Right atrium auricular region (tissue), 2 donors: ENCODE measurements around the gene FRMD4A. TPM values are rescaled to one million over a fixed set of nuclear protein-coding genes. Genes with fewer than 3 reads are reported as not detected.

Experiments
- DNase-seq: peaks from one replicate; pipeline ENCODE4 v3.0.0-alpha.2; 2019; ENCODE audit warnings: low spot score
- H3K27ac ChIP-seq, 2 donors: fragments of 200-600 bp; sonication (generic); 1 replicate in 1 of 2; 2 replicates in 1 of 2; pipeline ENCODE4 v1.5.1; 2016 to 2019
- H3K27me3 ChIP-seq, 2 donors: fragments of 200-600 bp; sonication (generic); one replicate each; pipeline versions ENCODE4 v1.5.1 to v1.6.0; 2017 to 2019
- H3K36me3 ChIP-seq: fragments of 200-600 bp; sonication (generic); one replicate; pipeline ENCODE4 v1.5.1; 2016
- H3K4me1 ChIP-seq, 2 donors: fragments of 200-600 bp; sonication (generic); one replicate each; pipeline versions ENCODE4 v1.5.1 to v1.6.0; 2017 to 2019
- H3K4me3 ChIP-seq, 2 donors: fragments of 200-600 bp; sonication (generic); 1 replicate in 1 of 2; 2 replicates in 1 of 2; pipeline ENCODE4 v1.5.1; 2017 to 2019; ENCODE audit warnings: mild to moderate bottlenecking in 1 of 2, moderate library complexity in 1 of 2
- H3K9me3 ChIP-seq, 2 donors: fragments of 200-600 bp; sonication (generic); one replicate each; pipeline ENCODE4 v1.5.1; 2019
- CTCF ChIP-seq, 2 donors: fragments of 200-600 bp; sonication (generic); IDR thresholded peaks; one replicate each; pipeline ENCODE4 v1.5.1; 2019; ENCODE audit warnings: antibody characterized with exemption in 2 of 2
- total RNA-seq, 2 donors: library from RNA; depleted of rRNA; stranded (reverse); fragments of >200 nt; gene quantifications; one replicate each; pipeline ENCODE4 v1.1.0, GENCODE V29; 2016

FRMD4A gene
- total RNA-seq, 2 donors from 2014 or later = 15.9 to 22.9 TPM

- no peak overlapping the region for H3K4me3 ChIP-seq
- peaks cover 8% of the 10 kb centered on the region for H3K36me3 ChIP-seq
- peak overlapping the region in 1 of 2 donors; percentile 7 for H3K27ac ChIP-seq
- TF ChIP-seq CTCF (IDR thresholded peaks at IDR 0.05) = no peak
- no peaks in the 10 kb centered on the region for H3K27me3 ChIP-seq
- peaks cover 0 to 68% of the 10 kb centered on the region in 2 donors for H3K4me1 ChIP-seq
- DNase-seq = no peak
- H3K9me3 ChIP-seq = no peaks in the 10 kb centered on the region
Observed at GRCh38 chr10:13703997-13704536, 626.7 kb downstream of the FRMD4A start.

GRCh38 chr10:13703101-13703818 lies 627.5 kb downstream of the FRMD4A start:
- Histone ChIP-seq H3K4me3 (no peak overlapping the region), H3K9me3 (no peaks in the 10 kb centered on the region), H3K36me3 (peaks cover 8% of the 10 kb centered on the region), H3K27ac (no peak overlapping the region), H3K27me3 (no peaks in the 10 kb centered on the region), H3K4me1 (peaks cover 0 to 66% of the 10 kb centered on the region in 2 donors)
- no peak for TF ChIP-seq CTCF (IDR thresholded peaks at IDR 0.05)
- no peak for DNase-seq

- Histone ChIP-seq H3K27ac (no peak overlapping the region), H3K4me1 (peaks cover 0 to 69% of the 10 kb centered on the region in 2 donors), H3K9me3 (no peaks in the 10 kb centered on the region), H3K27me3 (no peaks in the 10 kb centered on the region), H3K4me3 (no peak overlapping the region), H3K36me3 (peaks cover 9% of the 10 kb centered on the region)
- TF ChIP-seq CTCF (IDR thresholded peaks at IDR 0.05) = no peak
- no peak for DNase-seq
Observed at GRCh38 chr10:13701157-13701919, 629.4 kb downstream of the FRMD4A start.

- H3K36me3 ChIP-seq = peaks cover 16% of the 10 kb centered on the region
- no peak for TF ChIP-seq CTCF (IDR thresholded peaks at IDR 0.05)
- no peaks in the 10 kb centered on the region for H3K27me3 ChIP-seq
- H3K4me3 ChIP-seq = no peak overlapping the region
- no peak for DNase-seq
- H3K27ac ChIP-seq = no peak overlapping the region
- H3K9me3 ChIP-seq = no peaks in the 10 kb centered on the region
- H3K4me1 ChIP-seq = peaks cover 0 to 68% of the 10 kb centered on the region in 2 donors
Observed at GRCh38 chr10:13700473-13701144, 630.1 kb downstream of the FRMD4A start.

GRCh38 chr10:13699216-13699615 lies 631.5 kb downstream of the FRMD4A start:
- TF ChIP-seq CTCF (IDR thresholded peaks at IDR 0.05) = no peak
- Histone ChIP-seq H3K4me3 (no peak overlapping the region), H3K27ac (no peak overlapping the region), H3K4me1 (peaks cover 0 to 66% of the 10 kb centered on the region in 2 donors), H3K9me3 (no peaks in the 10 kb centered on the region), H3K36me3 (peaks cover 22% of the 10 kb centered on the region), H3K27me3 (no peaks in the 10 kb centered on the region)
- no peak for DNase-seq
